ENCODE results near the gene ELOVL4.

- TF ChIP-seq CTCF (IDR thresholded peaks at IDR 0.05), result no peak
- no peak for TF ChIP-seq POLR2A (IDR thresholded peaks at IDR 0.05)
These were observed 17.3 kb upstream of the ELOVL4 start for GRCh38 chr6:79964607-79965081.

Data from adrenal gland (tissue), 5 donors.